Measurements from ENCODE around the gene TEDC2.

DNA sequence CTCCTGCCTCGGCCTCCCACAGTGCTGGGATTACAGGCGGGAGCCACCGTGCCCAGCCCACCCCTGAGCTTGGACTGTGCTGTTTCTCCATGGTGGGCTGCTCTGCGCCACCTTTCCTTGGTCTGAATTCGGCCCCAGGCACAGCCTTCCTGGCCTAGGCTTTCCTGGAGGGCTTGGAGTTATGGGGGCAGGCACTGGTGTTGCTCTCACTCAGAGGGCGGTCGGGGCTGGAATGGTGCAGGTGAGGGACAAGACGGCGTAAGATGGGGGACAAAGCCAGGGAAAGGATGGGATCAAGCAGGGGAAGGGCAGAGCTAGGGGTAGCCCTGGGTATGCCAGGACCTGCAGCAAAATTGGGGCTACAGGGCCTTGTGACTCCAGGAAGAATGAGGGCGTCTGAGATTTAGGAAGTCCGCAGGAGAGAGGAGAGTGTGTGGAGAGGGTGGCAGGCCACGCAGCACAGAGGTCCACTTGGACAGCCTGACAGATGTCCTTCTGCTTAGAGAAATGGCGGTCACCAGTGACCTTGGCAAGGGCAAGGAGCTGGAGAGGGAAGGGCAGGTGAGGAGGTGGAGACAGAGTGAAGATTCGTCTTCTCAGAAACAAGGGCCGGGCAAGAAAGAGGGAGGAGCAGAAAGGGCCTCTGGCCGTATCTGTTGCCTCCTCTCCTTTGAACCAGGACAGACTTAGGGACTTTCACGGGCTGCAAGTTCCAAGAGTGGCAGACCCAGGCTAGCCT lies 52.3 kb downstream of the TEDC2 start:
- TF ChIP-seq, protein P1, sequence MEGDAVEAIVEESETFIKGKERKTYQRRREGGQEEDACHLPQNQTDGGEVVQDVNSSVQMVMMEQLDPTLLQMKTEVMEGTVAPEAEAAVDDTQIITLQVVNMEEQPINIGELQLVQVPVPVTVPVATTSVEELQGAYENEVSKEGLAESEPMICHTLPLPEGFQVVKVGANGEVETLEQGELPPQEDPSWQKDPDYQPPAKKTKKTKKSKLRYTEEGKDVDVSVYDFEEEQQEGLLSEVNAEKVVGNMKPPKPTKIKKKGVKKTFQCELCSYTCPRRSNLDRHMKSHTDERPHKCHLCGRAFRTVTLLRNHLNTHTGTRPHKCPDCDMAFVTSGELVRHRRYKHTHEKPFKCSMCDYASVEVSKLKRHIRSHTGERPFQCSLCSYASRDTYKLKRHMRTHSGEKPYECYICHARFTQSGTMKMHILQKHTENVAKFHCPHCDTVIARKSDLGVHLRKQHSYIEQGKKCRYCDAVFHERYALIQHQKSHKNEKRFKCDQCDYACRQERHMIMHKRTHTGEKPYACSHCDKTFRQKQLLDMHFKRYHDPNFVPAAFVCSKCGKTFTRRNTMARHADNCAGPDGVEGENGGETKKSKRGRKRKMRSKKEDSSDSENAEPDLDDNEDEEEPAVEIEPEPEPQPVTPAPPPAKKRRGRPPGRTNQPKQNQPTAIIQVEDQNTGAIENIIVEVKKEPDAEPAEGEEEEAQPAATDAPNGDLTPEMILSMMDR (IDR thresholded peaks at IDR 0.05), result no peak
- TF ChIP-seq, protein P2, sequence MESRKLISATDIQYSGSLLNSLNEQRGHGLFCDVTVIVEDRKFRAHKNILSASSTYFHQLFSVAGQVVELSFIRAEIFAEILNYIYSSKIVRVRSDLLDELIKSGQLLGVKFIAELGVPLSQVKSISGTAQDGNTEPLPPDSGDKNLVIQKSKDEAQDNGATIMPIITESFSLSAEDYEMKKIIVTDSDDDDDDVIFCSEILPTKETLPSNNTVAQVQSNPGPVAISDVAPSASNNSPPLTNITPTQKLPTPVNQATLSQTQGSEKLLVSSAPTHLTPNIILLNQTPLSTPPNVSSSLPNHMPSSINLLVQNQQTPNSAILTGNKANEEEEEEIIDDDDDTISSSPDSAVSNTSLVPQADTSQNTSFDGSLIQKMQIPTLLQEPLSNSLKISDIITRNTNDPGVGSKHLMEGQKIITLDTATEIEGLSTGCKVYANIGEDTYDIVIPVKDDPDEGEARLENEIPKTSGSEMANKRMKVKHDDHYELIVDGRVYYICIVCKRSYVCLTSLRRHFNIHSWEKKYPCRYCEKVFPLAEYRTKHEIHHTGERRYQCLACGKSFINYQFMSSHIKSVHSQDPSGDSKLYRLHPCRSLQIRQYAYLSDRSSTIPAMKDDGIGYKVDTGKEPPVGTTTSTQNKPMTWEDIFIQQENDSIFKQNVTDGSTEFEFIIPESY (IDR thresholded peaks at IDR 0.05; ENCODE audit: borderline replicate concordance, low read depth), result no peak
